ENCODE data around the gene EFNA5. TPM values are rescaled to one million over a fixed set of nuclear protein-coding genes. Genes with fewer than 3 reads are reported as not detected.

Gene EFNA5
- total and polyA plus RNA-seq, 2 of the 8 experiments (the other 6 are each of a cell fraction or from before 2014, with no cell fraction given), result 9.6 to 21.8 TPM

GRCh38 chr5:107515521-107516080, 155.1 kb downstream of the EFNA5 start:
- H3K4me1 ChIP-seq (replicated peaks in 1 of 4; ENCODE audit: control insufficient read depth in 3 of 4, insufficient read depth in 4 of 4, low read length in 3 of 4), result peaks cover 0 to 28% (median 22%) of the 10 kb centered on the region in 4 experiments; a peak in 6 of 7 replicates
- H4K91ac ChIP-seq (replicated peaks; ENCODE audit: insufficient read length, low read length), result no peak overlapping the region
- H3K27me3 ChIP-seq (replicated peaks in 1 of 4; ENCODE audit: control insufficient read depth in 3 of 4, extremely low read depth in 1 of 4, insufficient read depth in 3 of 4, low read length in 3 of 4), result no peaks in the 10 kb centered on the region
- no peak overlapping the region for H3K56ac ChIP-seq (replicated peaks; ENCODE audit: insufficient read length, low read depth, low read length)
- H4K20me1 ChIP-seq (replicated peaks in 1 of 2; ENCODE audit: control insufficient read depth in 1 of 2, insufficient read depth in 2 of 2, low read length in 2 of 2), result no peaks in the 10 kb centered on the region
- no peak overlapping the region for H4K5ac ChIP-seq (ENCODE audit: insufficient read length, low read depth, low read length)
- POLR2A ChIA-PET (ENCODE audit: partially characterized antibody), result no interaction called here
- no peak overlapping the region for H3K27ac ChIP-seq (ENCODE audit: low read depth, low read length)
- WGBS, 2 experiments (ENCODE audit: extremely low coverage in 1 of 2, insufficient coverage in 1 of 2, insufficient read length in 1 of 2, insufficient replicate concordance in 2 of 2, low coverage in 1 of 2, low lambda C conversion rate in 2 of 2, missing lambda C conversion rate in 1 of 2), result 90% methylated on average over 7 of the region's 7 CpGs; no CpG with 5 or more reads in 1 of the 2 experiments
- no peak overlapping the region for H3K4me2 ChIP-seq (ENCODE audit: insufficient read depth in 1 of 2, low read depth in 2 of 2, low read length in 2 of 2)
- no peaks in the 10 kb centered on the region for H3K79me2 ChIP-seq (ENCODE audit: control insufficient read depth in 1 of 2, insufficient read depth in 2 of 2, low read length in 2 of 2)
- FAIRE-seq, result no peak
- H2AFZ ChIP-seq (ENCODE audit: low read length), result no peak overlapping the region
- CTCF ChIA-PET (ENCODE audit: partially characterized antibody), result interaction anchor here (1.2 kb wide), 1 partner anchor 82 kb away, joined by 4 read pairs; no protein-coding TSS in a partner anchor
- H3K79me1 ChIP-seq (ENCODE audit: low read depth, low read length), result no peaks in the 10 kb centered on the region; the same call in 1 of the 2 replicates
- H3K4ac ChIP-seq (replicated peaks; ENCODE audit: insufficient read length, low read depth, low read length), result no peak overlapping the region
- no peak overlapping the region for H2BK120ac ChIP-seq (replicated peaks; ENCODE audit: low read depth, low read length)
- no peak overlapping the region for H2BK20ac ChIP-seq (ENCODE audit: low read length)
- no peak overlapping the region for H3K9ac ChIP-seq (replicated peaks in 1 of 4; ENCODE audit: extremely low read depth in 1 of 4, low read depth in 3 of 4, low read length in 3 of 4)
- H3K18ac ChIP-seq (ENCODE audit: extremely low read depth, low read length), result no peak overlapping the region
- H3K4me3 ChIP-seq (ENCODE audit: extremely low read depth in 1 of 4, insufficient read depth in 2 of 4, low read depth in 3 of 4, low read length in 4 of 4), result no peak overlapping the region
- no peaks in the 10 kb centered on the region for H3K36me3 ChIP-seq (ENCODE audit: control insufficient read depth in 2 of 4, insufficient read depth in 4 of 4, low read length in 3 of 4)
- H2AK5ac ChIP-seq (ENCODE audit: low read depth, low read length), result no peak overlapping the region
- H3K23me2 ChIP-seq (ENCODE audit: low read depth, low read length), result no peaks in the 10 kb centered on the region; the same call in 1 of the 2 replicates
- H4K8ac ChIP-seq (ENCODE audit: extremely low read depth, insufficient read depth, low read length), result no peak overlapping the region
- no peak overlapping the region for H3K14ac ChIP-seq (ENCODE audit: insufficient read length)
- H2BK15ac ChIP-seq (ENCODE audit: low read length), result no peak overlapping the region; the same call in 1 of the 2 replicates
- DNase-seq (ENCODE audit: low read depth in 1 of 2, low spot score in 2 of 2), result no peak
- H3K9me3 ChIP-seq (ENCODE audit: insufficient read depth in 2 of 2, low read depth in 1 of 2, low read length in 1 of 2), result no peaks in the 10 kb centered on the region
- no peak overlapping the region for H2BK12ac ChIP-seq (ENCODE audit: low read depth, low read length)
- no peak overlapping the region for H3K23ac ChIP-seq (ENCODE audit: insufficient read length)
- no peak overlapping the region; the same call in 1 of the 2 replicates for H2BK5ac ChIP-seq (ENCODE audit: low read depth, low read length)
- TF ChIP-seq, protein P1, sequence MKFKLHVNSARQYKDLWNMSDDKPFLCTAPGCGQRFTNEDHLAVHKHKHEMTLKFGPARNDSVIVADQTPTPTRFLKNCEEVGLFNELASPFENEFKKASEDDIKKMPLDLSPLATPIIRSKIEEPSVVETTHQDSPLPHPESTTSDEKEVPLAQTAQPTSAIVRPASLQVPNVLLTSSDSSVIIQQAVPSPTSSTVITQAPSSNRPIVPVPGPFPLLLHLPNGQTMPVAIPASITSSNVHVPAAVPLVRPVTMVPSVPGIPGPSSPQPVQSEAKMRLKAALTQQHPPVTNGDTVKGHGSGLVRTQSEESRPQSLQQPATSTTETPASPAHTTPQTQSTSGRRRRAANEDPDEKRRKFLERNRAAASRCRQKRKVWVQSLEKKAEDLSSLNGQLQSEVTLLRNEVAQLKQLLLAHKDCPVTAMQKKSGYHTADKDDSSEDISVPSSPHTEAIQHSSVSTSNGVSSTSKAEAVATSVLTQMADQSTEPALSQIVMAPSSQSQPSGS (IDR thresholded peaks at IDR 0.05; ENCODE audit: low read length), result no peak

Data from H1 (cell line).